ENCODE results near the gene NKIRAS2. TPM values are rescaled to one million over a fixed set of nuclear protein-coding genes. Genes with fewer than 3 reads are reported as not detected.

NKIRAS2 gene
- polyA plus RNA-seq, 1 donor (not counting 4 experiments of a cell fraction or from before 2014, with no cell fraction given), result 26.3 TPM

GRCh38 chr17:42017866-42018200 is 2.1 kb upstream of the NKIRAS2 start:
- no peaks in the 10 kb centered on the region for H3K9me3 ChIP-seq (ENCODE audit: control insufficient read depth, low read depth, low read length)
- H3K27me3 ChIP-seq (ENCODE audit: control insufficient read depth, extremely low read depth, insufficient read depth, low read length), result no peaks in the 10 kb centered on the region
- peaks cover 5 to 17% of the 10 kb centered on the region in 2 experiments for H3K36me3 ChIP-seq (ENCODE audit: control insufficient read depth in 2 of 2, extremely low read depth in 1 of 2, insufficient read depth in 2 of 2, low read length in 2 of 2)
- H4K20me1 ChIP-seq (ENCODE audit: control insufficient read depth, extremely low read depth, insufficient read depth, low read length), result no peaks in the 10 kb centered on the region
- peaks cover 65% of the 10 kb centered on the region for H3K79me2 ChIP-seq (ENCODE audit: control insufficient read depth, insufficient read depth, low read length)
- peak overlapping the region; percentile 84 for H3K4me2 ChIP-seq (ENCODE audit: control insufficient read depth, extremely low read depth, insufficient read depth, low read depth, low read length)
- TF ChIP-seq CTCF (optimal IDR thresholded peaks at IDR 0.05 in 1 of 3, IDR thresholded peaks at IDR 0.05 in 1 of 3, conservative IDR thresholded peaks at IDR 0.05 in 1 of 3; ENCODE audit: extremely low read depth in 1 of 3, insufficient read depth in 2 of 3, low read length in 3 of 3) (no peak), EZH2 (IDR thresholded peaks at IDR 0.05; ENCODE audit: low read length) (no peak)
- DNase-seq (ENCODE audit: low read depth, low spot score) (no peak), FAIRE-seq (no peak)
- peak overlapping the region; percentile 82 for H3K27ac ChIP-seq (ENCODE audit: control insufficient read depth, insufficient read depth, low read length)
- peaks cover 22% of the 10 kb centered on the region for H3K4me1 ChIP-seq (ENCODE audit: control insufficient read depth, extremely low read depth, insufficient read depth, low read length)
- dilution Hi-C loops (cut with MboI; ENCODE audit: extremely low pct_ligation_motif_present, low sequenced_read_pairs), result no loop called here
- peak overlapping the region; percentile 69 to 94 (median 82) for H3K4me3 ChIP-seq (ENCODE audit: control insufficient read depth in 2 of 3, extremely low read depth in 1 of 3, insufficient read depth in 2 of 3, low read depth in 1 of 3, low read length in 3 of 3)
- H3K9me1 ChIP-seq (ENCODE audit: control insufficient read depth, extremely low read depth, insufficient read depth, low read length), result no peaks in the 10 kb centered on the region
- H3K9ac ChIP-seq (ENCODE audit: control insufficient read depth, extremely low read depth, insufficient read depth, low read length), result peak overlapping the region; percentile 95
- H2AFZ ChIP-seq (ENCODE audit: control insufficient read depth, low read length), result peak overlapping the region; percentile 43

GRCh38 chr17:42018339-42018738 is 1.6 kb upstream of the NKIRAS2 start:
- peak overlapping the region; percentile 43 for H2AFZ ChIP-seq (ENCODE audit: control insufficient read depth, low read length)
- H3K36me3 ChIP-seq (ENCODE audit: control insufficient read depth in 2 of 2, extremely low read depth in 1 of 2, insufficient read depth in 2 of 2, low read length in 2 of 2), result peaks cover 8 to 22% of the 10 kb centered on the region in 2 experiments
- peak overlapping the region; percentile 82 for H3K27ac ChIP-seq (ENCODE audit: control insufficient read depth, insufficient read depth, low read length)
- no peak for TF ChIP-seq CTCF (optimal IDR thresholded peaks at IDR 0.05 in 1 of 3, IDR thresholded peaks at IDR 0.05 in 1 of 3, conservative IDR thresholded peaks at IDR 0.05 in 1 of 3; ENCODE audit: extremely low read depth in 1 of 3, insufficient read depth in 2 of 3, low read length in 3 of 3)
- TF ChIP-seq EZH2 (IDR thresholded peaks at IDR 0.05; ENCODE audit: low read length), result no peak
- no peaks in the 10 kb centered on the region for H4K20me1 ChIP-seq (ENCODE audit: control insufficient read depth, extremely low read depth, insufficient read depth, low read length)
- H3K4me2 ChIP-seq (ENCODE audit: control insufficient read depth, extremely low read depth, insufficient read depth, low read depth, low read length), result peak overlapping the region; percentile 84
- H3K4me3 ChIP-seq (ENCODE audit: control insufficient read depth in 2 of 3, extremely low read depth in 1 of 3, insufficient read depth in 2 of 3, low read depth in 1 of 3, low read length in 3 of 3), result peak overlapping the region; percentile 69 to 94 (median 82)
- H3K27me3 ChIP-seq (ENCODE audit: control insufficient read depth, extremely low read depth, insufficient read depth, low read length), result no peaks in the 10 kb centered on the region
- H3K4me1 ChIP-seq (ENCODE audit: control insufficient read depth, extremely low read depth, insufficient read depth, low read length), result peaks cover 22% of the 10 kb centered on the region
- FAIRE-seq (no peak), DNase-seq (ENCODE audit: low read depth, low spot score) (no peak)
- peak overlapping the region; percentile 95 for H3K9ac ChIP-seq (ENCODE audit: control insufficient read depth, extremely low read depth, insufficient read depth, low read length)
- no peaks in the 10 kb centered on the region for H3K9me3 ChIP-seq (ENCODE audit: control insufficient read depth, low read depth, low read length)
- no peaks in the 10 kb centered on the region for H3K9me1 ChIP-seq (ENCODE audit: control insufficient read depth, extremely low read depth, insufficient read depth, low read length)
- H3K79me2 ChIP-seq (ENCODE audit: control insufficient read depth, insufficient read depth, low read length), result peaks cover 59% of the 10 kb centered on the region
- dilution Hi-C loops (cut with MboI; ENCODE audit: extremely low pct_ligation_motif_present, low sequenced_read_pairs), result no loop called here
